Activated CD8-positive, alpha-beta T cell treated with anti-CD3 and anti-CD28 coated beads for 36 hours (primary cell): ENCODE data around the gene ICAM4. TPM values are rescaled to one million over a fixed set of nuclear protein-coding genes. Genes with fewer than 3 reads are reported as not detected.
"Not testable (repeated sequence)": the region's sequence is repeated elsewhere in the genome, so short reads cannot be mapped to it uniquely, and the experiment has no call there.

ENCODE experiments used
- ATAC-seq: fragments of 200-7000 bp; cut with Tn5 transposase; one replicate; pipeline ENCODE4 v1.10.0; 2021; ENCODE audit warnings: mild to moderate bottlenecking, moderate library complexity
- CTCF ChIA-PET: fragments of 350-600 bp; sonication (Branson Sonifier 250); formaldehyde crosslinking; loops from one replicate; lab custom pipeline; 2021; ENCODE audit warnings: antibody characterized with exemption; lab: Charles Lee
- POLR2A ChIA-PET: fragments of 350-600 bp; sonication (Branson Sonifier 250); formaldehyde crosslinking; loops from one replicate; lab custom pipeline; 2021; ENCODE audit warnings: antibody characterized with exemption; lab: Charles Lee
- DNase-seq: peaks from one replicate; pipeline ENCODE4 v3.0.0-alpha.2; 2020
- H3K27ac Mint-ChIP-seq: one replicate; pipeline ENCODE4 v1.8.0; 2021; ENCODE audit warnings: mild to moderate bottlenecking, mixed read lengths
- H3K27me3 Mint-ChIP-seq: one replicate; pipeline ENCODE4 v1.8.0; 2021; ENCODE audit warnings: mixed read lengths
- H3K36me3 Mint-ChIP-seq: one replicate; pipeline ENCODE4 v1.8.0; 2021; ENCODE audit warnings: low read depth, mixed read lengths
- H3K4me1 Mint-ChIP-seq: one replicate; pipeline ENCODE4 v1.8.0; 2021; ENCODE audit warnings: low read depth, mixed read lengths
- H3K4me3 Mint-ChIP-seq: one replicate; pipeline ENCODE4 v1.8.0; 2021; ENCODE audit warnings: mild to moderate bottlenecking, moderate library complexity, mixed read lengths
- H3K9me3 Mint-ChIP-seq: one replicate; pipeline ENCODE4 v1.8.0; 2021; ENCODE audit warnings: mixed read lengths
- CTCF ChIP-seq: fragments of 200-600 bp; IDR thresholded peaks from one replicate; pipeline ENCODE4 v1.8.0; 2022; ENCODE audit warnings: antibody characterized with exemption, mild to moderate bottlenecking
- intact Hi-C: fragments of 100-400 bp; cut with micrococcal nuclease; formaldehyde crosslinking; loops from one replicate; pipeline ENCODE4 v1.10.0; 2022
- total RNA-seq, 2 experiments: library from RNA; stranded (reverse); gene quantifications; one replicate each; pipeline ENCODE4 v1.2.3, GENCODE V29; 2021

The ICAM4 gene
- under 1 TPM; 0.36 to 0.54 TPM for total RNA-seq

- no peak for TF ChIP-seq CTCF
- peak; percentile 71 for DNase-seq
- Mint-ChIP-seq H3K27ac (peak within 1 kb of the TSS; percentile 48), H3K36me3 (peaks cover 34% of the 10 kb centered on the region), H3K27me3 (peaks cover 35% of the 10 kb centered on the region), H3K4me3 (peak within 1 kb of the TSS; percentile 19), H3K4me1 (peaks cover 61% of the 10 kb centered on the region), H3K9me3 (no peaks in the 10 kb centered on the region)
- intact Hi-C loops = no loop called here
- ATAC-seq = peak; percentile 32
- ChIA-PET CTCF (interaction anchor here (1.2 to 3.5 kb wide), 6 partner anchors 17 to 131 kb away, joined by 4 to 32 read pairs (median 12); partner anchors contain the start of gene ICAM1), POLR2A (interaction anchor here (0.5 to 9.2 kb wide), 13 partner anchors 8 to 368 kb away, joined by 3 to 107 read pairs (median 3); partner anchors contain the start of genes ICAM1, RAVER1 and TYK2)
Measured at GRCh38 chr19:10286803-10287737, at the start of gene ICAM4. ICAM4 (plus strand) TSS chr19:10286955; CDS start chr19:10287013, 58 bp downstream.

GRCh38 chr19:10237702-10238101 lies 49.1 kb upstream of the ICAM4 start:
- CTCF ChIA-PET = interaction anchor here (1.7 kb wide), 1 partner anchor 307 kb away, joined by 5 read pairs; no protein-coding TSS in a partner anchor
- Mint-ChIP-seq H3K9me3 (no peaks in the 10 kb centered on the region), H3K36me3 (no peaks in the 10 kb centered on the region), H3K4me1 (peaks cover 23% of the 10 kb centered on the region), H3K27me3 (no peaks in the 10 kb centered on the region), H3K27ac (no peak overlapping the region), H3K4me3 (no peak overlapping the region)
- intact Hi-C loops = no loop called here
- ATAC-seq (no peak), DNase-seq (no peak)
- POLR2A ChIA-PET = no interaction called here
- TF ChIP-seq CTCF = no peak

GRCh38 chr19:10238172-10238783 lies 48.5 kb upstream of the ICAM4 start:
- no peak overlapping the region for H3K4me3 Mint-ChIP-seq

GRCh38 chr19:10241826-10242449 lies 44.8 kb upstream of the ICAM4 start:
- H3K36me3 Mint-ChIP-seq, H3K4me3 Mint-ChIP-seq, H3K9me3 Mint-ChIP-seq, ATAC-seq, H3K4me1 Mint-ChIP-seq, CTCF ChIA-PET, intact Hi-C loops, DNase-seq, H3K27ac Mint-ChIP-seq, H3K27me3 Mint-ChIP-seq: not testable (repeated sequence)
- POLR2A ChIA-PET = interaction anchor here (0.6 kb wide), 2 partner anchors 304 to 349 kb away, joined by 3 read pairs; no protein-coding TSS in a partner anchor

More at GRCh38 chr19:10238172-10238783, 48.5 kb upstream of the ICAM4 start:
- no peak for TF ChIP-seq CTCF
- no peaks in the 10 kb centered on the region for H3K36me3 Mint-ChIP-seq
- no peak overlapping the region for H3K27ac Mint-ChIP-seq
- DNase-seq (peak; percentile 32), ATAC-seq (no peak)
- intact Hi-C loops = no loop called here
- H3K4me1 Mint-ChIP-seq = peaks cover 23% of the 10 kb centered on the region
- H3K9me3 Mint-ChIP-seq = no peaks in the 10 kb centered on the region
- POLR2A ChIA-PET = interaction anchor here (0.6 kb wide), 1 partner anchor 47 kb away, joined by 3 read pairs; no protein-coding TSS in a partner anchor
- no peaks in the 10 kb centered on the region for H3K27me3 Mint-ChIP-seq
- CTCF ChIA-PET = interaction anchor here (1.3 kb wide), 2 partner anchors 12 to 68 kb away, joined by 3 to 11 read pairs; no protein-coding TSS in a partner anchor

- Mint-ChIP-seq H3K4me3 (no peak overlapping the region), H3K4me1 (peaks cover 8% of the 10 kb centered on the region)
Measured at GRCh38 chr19:10243606-10244005, 43.1 kb upstream of the ICAM4 start.

More at GRCh38 chr19:10243606-10244005, 43.1 kb upstream of the ICAM4 start:
- Mint-ChIP-seq H3K36me3 (no peaks in the 10 kb centered on the region), H3K27me3 (no peaks in the 10 kb centered on the region), H3K27ac (no peak overlapping the region), H3K9me3 (no peaks in the 10 kb centered on the region)
- intact Hi-C loops = no loop called here
- TF ChIP-seq CTCF = no peak
- ChIA-PET CTCF (no interaction called here), POLR2A (no interaction called here)
- ATAC-seq (no peak), DNase-seq (no peak)
